ENCODE measurements around the gene ASIP.
"Not testable (repeated sequence)": the region's sequence is repeated elsewhere in the genome, so short reads cannot be mapped to it uniquely, and the experiment has no call there.

The ASIP gene

DNA sequence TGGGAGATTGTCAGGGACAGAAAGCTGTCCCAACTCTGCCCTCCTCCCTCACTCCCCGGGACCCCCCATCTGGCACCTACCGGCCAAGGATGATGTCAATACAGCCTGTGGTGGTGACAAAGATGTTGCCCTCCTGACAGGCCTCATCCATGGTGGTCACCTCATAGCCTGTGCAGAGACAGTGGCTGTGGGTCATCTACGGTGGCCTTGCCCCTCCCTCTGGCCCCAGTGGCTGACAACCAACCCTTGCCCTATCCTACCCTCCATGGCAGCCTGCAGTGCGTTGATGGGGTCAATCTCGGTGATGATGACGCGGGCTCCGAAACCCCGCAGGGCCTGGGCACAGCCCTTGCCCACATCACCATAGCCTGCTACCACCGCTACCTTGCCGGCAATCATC is 49.2 kb downstream of the ASIP start:
- DNase-seq: no peak

- no peak for DNase-seq
Measured at GRCh38 chr20:34292496-34292895, 51.3 kb downstream of the ASIP start.

GRCh38 chr20:34293119-34293518 is 51.9 kb downstream of the ASIP start:
- no peak for DNase-seq

DNA sequence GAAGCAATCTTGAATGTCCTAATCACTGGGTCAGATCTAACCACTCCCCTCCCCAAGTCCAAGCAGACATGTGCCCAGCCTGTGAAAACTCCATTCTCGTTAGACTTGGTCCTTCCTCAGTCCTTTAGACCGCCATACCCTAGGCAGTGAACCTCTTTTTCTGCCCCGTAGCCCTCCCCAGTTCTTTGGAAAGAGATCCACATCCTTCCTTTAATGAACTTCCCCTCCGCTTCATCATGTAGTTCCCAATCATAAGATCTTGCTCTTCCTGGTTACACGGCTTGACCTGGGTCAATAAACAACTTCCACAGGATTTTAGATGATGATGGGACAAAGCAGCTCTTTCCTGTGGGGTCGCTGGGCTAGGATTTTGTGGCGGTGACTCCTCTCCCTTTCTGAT is 52.4 kb downstream of the ASIP start:
- DNase-seq: no peak

DNA sequence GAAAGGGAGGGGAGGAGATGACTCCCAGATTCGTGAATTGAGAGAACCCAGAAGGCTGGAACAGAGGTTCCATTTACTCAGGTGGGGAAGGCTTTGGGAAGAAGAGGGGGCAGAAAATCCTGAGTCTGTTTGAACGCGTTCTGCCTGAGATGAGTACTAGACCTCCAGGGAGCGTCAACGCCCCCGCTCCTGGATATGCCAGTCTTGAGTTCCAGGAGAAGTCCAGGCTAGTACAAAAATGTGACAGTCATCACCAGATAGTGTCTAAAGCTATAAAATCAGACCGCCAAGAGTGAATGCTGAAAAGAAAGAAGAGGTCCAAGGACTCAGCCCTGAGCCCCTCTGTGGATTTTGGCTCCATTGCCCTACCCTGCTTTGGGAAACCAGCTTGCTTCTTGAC is 53.3 kb downstream of the ASIP start:
- DNase-seq: no peak

DNA sequence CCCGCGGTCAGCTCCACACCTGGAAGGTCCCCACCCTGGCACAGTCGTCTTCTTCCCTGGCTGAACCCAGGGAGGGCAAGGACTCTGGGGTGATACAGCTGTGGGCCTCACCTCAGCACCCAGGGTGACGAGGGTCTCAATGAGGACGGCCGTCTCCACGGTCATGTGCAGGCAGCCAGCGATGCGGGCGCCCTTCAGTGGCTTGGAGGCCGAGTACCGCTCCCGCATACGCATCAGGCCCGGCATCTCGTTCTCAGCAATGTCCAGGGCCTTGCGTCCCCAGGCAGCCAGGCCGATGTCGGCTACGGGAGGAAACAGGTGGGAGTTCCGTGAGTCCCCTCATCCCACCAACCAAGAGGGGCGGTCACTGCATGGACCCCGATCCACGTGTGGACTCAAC is 54.1 kb downstream of the ASIP start:
- DNase-seq: no peak

- DNase-seq: no peak
Measured at GRCh38 chr20:34296468-34296867, 55.2 kb downstream of the ASIP start.

- not testable (repeated sequence) for DNase-seq
Measured at GRCh38 chr20:34298294-34298784, 57.1 kb downstream of the ASIP start.

DNA sequence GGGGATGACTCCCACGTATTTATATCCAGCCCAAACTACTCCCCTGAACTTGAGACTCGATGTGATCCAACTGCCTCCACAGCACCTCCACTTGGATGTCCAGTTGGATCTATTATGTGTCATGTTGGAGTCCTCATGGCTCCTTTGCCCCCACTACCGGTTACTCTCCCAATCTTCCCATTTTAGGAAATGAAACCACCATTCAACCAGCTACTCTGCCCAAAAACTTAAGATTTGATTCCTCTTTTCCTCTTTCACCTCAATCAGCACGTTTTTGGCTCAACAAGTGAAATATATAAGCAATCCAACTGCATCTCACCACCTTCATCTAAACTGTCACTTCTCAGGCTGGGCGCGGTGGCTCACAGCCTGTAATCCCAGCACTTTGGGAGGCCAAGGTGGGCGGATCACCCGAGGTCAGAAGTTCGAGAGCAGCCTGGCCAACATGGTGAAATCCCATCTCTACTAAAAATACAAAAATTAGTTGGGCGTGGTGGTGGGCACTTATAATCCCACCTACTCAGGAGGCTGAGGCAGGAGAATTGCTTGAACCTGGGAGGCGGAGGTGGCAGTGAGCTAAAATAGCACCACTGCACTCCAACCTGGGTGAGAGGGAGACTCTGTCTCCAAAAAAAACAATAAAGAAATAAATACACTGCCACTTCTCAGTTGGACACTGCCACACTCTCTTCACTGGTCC is 58.5 kb downstream of the ASIP start:
- no peak for DNase-seq

- DNase-seq: no peak
Measured at GRCh38 chr20:34300256-34300806, 59.1 kb downstream of the ASIP start.

DNA sequence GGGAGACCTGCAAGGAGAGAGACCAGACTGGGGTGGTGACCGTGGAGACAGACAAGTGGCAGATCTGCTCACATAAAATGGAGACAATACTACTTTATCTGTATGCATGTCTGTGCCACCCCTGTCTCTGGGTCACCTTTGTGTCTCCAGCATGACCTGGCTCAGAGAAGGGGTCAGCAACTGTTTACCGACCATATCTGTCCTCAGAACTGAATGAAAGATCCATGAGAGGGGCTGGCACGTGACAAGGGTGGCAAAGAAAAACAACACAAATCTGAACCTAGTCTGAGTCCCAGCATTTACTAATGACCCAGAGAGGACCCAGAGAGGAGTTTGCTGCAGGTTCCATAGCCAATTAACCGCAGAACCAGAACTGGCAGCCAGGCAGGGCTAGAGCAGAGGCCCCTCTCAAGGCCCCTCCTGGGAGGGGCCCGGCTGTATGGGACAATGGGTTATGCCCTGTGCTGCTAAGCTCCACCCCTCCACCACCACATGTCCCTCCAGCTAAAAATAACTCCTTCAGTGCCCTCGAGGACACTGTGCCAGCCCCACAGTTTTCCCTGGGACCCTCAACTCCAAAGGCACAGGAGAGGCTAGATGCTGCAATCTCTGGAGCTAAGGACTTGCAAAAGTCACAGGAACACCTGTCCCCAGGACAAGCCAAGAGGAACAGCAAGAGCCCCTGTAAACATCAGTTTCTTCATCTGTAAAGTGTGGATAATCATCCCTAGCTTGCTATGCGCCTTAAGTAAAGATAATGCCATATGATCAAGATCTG is 59.8 kb downstream of the ASIP start:
- no peak for DNase-seq

DNA sequence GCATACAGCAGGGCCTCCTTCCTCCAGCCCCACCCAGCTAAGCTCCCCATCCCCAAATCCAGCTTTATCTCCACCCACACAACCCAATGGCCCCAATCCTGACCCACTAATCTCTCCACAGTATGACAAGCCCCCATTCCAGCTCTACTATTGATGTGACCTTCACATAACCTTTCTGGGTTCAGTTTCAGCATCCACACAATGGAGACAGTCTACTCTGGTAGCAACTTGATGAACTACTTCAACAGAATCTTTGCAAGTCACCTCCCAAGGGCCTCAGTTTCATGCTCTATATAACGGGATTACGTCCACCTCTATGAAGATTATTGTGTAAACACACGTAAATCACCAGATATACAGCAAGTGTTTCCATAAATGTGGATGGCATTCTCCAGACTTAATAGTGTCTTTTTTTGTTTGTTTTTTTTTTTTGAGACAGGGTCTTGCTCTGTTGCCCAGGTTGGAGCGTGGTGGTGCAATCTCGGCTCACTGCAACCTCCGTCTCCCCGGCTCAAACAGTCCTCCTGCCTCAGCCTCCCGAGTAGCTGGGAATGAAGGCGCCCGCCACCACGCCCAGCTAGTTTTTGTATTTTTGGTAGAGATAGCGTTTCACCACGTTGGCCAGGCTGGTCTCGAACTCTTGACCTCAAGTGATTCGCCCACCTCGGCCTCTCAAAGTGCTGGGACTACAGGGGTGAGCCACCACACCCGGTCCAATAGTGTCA is 60.5 kb downstream of the ASIP start:
- DNase-seq: no peak

DNA sequence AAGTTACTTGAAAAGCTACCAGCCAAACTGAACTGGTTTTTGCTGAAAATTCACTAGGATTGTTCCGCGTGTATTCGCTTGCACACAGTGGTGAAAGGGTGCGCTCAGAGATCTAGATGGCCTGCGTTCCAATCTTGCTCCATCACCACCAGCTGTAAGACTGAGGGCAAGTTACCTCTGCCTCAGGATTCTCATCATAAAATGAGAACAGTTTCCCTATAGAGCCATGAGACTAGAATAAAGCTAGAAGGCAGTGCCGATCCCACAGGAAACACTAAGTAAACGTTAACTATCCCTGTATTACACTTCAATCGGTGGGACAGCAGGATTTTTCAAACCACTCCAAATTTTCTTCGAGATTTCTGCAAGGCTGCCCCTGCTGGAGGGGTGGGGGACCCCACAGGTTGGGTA is 61.1 kb downstream of the ASIP start:
- peak in 1 of 2 experiments; percentile 14 for DNase-seq

DNA sequence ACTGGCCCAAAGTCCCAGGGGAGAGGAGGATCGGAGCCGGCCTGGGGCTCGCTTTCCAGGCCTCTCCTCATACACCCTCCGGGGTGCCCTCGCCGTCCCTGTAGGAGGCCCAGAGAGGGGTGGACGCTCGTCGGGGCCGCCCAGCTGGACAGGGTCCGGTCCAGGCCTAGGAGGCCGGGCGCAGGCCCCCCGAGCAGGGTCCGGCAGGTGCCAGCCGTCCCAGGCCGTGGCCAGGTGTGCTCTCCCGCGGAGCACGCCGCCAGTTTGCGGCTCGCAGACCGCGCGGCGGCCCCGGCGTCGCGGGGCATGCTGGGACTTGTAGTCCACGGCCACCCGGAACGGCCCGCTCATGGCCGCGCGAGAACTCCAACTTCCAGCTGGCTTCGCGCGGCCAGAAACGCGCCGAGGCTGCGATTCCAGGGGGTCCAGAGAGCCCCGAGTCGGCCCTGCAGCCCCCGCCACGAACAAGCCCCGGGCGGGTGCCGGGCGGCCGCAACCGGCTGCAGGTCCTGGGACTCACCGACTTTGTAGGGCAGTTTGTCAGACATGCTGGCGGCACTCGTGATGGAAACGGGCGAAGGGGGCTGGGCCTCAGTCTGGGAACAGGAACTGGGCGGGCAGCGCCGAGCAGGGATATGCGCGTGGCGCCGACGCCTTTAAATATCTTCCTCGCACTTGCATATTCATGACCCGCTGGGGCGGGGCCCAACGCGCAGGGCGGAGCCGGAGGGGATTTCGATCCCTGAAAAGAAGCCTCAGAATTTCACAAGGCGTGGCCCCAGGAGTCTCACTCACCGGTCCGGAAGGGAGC is 61.7 kb downstream of the ASIP start, which contains the start of gene AHCY:
Gene AHCY (minus strand): TSS at position 633 of the 811 bp plus-strand sequence. CDS start 85 bp downstream, at position 548.
- DNase-seq: peak; percentile 95

DNA sequence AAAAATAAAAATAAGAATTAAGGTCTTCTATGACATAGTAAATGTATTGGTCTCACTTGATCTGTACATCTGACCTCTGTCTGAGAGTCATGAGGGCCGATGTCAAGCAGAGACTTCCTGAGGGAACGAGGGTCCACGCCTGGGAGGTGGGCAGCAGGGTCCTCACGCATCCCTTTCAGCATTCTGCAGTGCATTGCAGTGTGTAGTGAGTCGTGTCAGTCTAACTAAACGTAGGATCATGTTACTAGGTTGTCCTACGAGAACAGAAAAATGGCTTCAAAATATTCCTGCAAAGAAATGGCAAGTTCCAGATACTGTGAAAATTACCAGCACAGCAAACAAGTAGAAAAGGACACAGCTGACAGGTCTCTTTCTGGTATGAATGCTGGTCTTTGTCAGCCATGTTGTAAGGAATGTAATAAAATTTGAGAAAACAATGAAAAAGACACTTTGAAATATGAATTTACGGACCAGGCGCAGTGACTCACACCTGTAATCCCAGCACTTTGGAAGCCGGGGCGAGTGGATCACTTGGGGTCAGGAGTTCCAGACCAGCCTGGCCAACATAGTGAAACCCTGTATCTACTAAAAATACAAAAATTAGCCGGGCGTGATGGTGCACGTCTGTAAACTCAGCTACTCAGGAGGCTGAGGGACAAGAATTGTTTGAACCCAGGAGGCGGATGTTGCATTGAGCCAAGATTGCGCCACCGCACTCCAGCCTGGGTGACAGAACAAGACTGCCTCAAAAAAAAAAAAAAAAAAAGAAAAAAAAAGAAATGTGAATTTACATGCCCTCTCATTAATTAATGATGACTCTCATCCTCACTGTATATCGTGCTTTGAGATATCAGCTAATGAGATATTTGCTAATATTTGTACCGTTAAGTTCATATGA is 64.4 kb downstream of the ASIP start:
- no peak for DNase-seq

- DNase-seq: no peak
Measured at GRCh38 chr20:34309691-34310090, 68.5 kb downstream of the ASIP start.

DNA sequence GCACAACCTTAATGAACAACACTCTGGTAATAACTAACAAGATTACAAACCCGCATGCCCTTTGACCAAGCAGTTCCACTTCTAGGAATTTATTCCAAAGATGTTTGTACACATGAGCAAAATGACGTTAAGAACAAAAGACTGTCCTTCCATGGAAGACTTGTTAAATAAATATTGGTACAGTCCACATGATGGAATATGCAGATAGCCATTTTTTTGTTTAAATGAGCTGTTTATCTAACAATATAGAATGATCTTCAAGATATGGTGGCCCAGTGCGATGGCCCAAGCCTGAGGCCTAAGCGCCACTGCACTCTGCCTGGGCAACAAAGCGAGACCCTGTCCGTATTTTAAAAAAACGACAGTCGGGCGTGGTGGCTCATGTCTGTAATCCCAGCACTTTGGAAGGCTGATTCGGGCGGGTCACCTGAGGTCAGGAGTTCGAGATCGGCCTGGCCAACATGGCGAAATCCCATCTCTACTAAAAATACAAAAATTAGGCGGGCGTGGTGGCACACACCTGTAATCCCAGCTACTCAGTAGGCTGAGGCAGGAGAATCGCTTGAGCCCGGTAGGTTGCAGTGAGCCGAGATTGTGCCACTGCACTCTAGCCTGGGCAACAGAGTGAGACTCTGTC is 69.4 kb downstream of the ASIP start:
- no peak for DNase-seq

GRCh38 chr20:34311118-34312023 is 70.1 kb downstream of the ASIP start:
- no peak for DNase-seq

DNA sequence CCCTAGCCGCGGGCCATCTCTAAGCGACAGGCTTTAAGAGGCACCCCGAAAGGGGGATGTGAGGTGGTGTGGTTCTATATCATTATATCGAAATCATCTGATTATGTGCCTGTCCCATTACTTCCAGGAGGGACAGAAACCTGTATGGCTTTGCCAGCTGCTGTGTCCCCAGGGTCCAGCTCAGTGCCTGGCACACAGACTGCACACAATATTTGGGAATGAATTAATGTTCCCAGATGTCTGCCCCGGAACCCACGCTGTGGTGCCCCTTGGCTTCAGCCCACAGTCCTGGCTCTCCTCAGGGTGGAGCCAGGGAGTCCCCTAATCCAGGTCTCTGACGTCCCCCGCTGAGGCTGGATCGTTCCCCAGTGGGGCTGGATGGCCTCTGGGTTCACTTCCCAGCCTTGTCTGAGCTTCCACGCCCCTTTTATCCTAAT is 70.8 kb downstream of the ASIP start:
- DNase-seq: no peak
